ENCODE measurements around the gene NOCT. TPM values are rescaled to one million over a fixed set of nuclear protein-coding genes. Genes with fewer than 3 reads are reported as not detected.

The NOCT gene
- total RNA-seq: 1 to 10 TPM; 4.7 to 5.9 TPM

- Mint-ChIP-seq H3K4me3 (peak within 1 kb of the TSS; percentile 91), H3K9me3 (no peaks in the 10 kb centered on the region), H3K27me3 (no peaks in the 10 kb centered on the region), H3K27ac (peak within 1 kb of the TSS; percentile 87), H3K36me3 (peaks cover 6% of the 10 kb centered on the region), H3K4me1 (peaks cover 17% of the 10 kb centered on the region)
- ATAC-seq (ENCODE audit: low read depth) (peak; percentile 97), DNase-seq (peak; percentile 90)
- POLR2A ChIA-PET: interaction anchor here (0.6 to 2.5 kb wide), 9 partner anchors 9 to 542 kb away, joined by 3 to 11 read pairs (median 4); partner anchors contain the start of gene ELF2
These were observed at the start of gene NOCT for GRCh38 chr4:139015269-139015947. Gene NOCT, plus strand, starts transcription at chr4:139015781. Its CDS starts 201 bp downstream, at chr4:139015982.

- Mint-ChIP-seq H3K9me3 (no peaks in the 10 kb centered on the region), H3K4me1 (no peaks in the 10 kb centered on the region), H3K4me3 (no peak overlapping the region), H3K36me3 (no peaks in the 10 kb centered on the region), H3K27ac (no peak overlapping the region), H3K27me3 (no peaks in the 10 kb centered on the region)
- DNase-seq (no peak), ATAC-seq (ENCODE audit: low read depth) (no peak)
- POLR2A ChIA-PET: no interaction called here
These were observed 48.3 kb upstream of the NOCT start for GRCh38 chr4:138967313-138967712.

- H3K27ac Mint-ChIP-seq: no peak overlapping the region
- H3K36me3 Mint-ChIP-seq: no peaks in the 10 kb centered on the region
- H3K27me3 Mint-ChIP-seq: no peaks in the 10 kb centered on the region
- DNase-seq: no peak
- peaks cover 2% of the 10 kb centered on the region for H3K4me1 Mint-ChIP-seq
- POLR2A ChIA-PET: no interaction called here
- no peaks in the 10 kb centered on the region for H3K9me3 Mint-ChIP-seq
- no peak for ATAC-seq (ENCODE audit: low read depth)
- no peak overlapping the region for H3K4me3 Mint-ChIP-seq
These were observed 42.4 kb upstream of the NOCT start for GRCh38 chr4:138972956-138973801.

- no peak overlapping the region for H3K4me3 Mint-ChIP-seq
- ATAC-seq (ENCODE audit: low read depth) (no peak), DNase-seq (no peak)
- H3K27ac Mint-ChIP-seq: no peak overlapping the region
- H3K4me1 Mint-ChIP-seq: peaks cover 2% of the 10 kb centered on the region
- H3K9me3 Mint-ChIP-seq: no peaks in the 10 kb centered on the region
- no peaks in the 10 kb centered on the region for H3K27me3 Mint-ChIP-seq
- no peaks in the 10 kb centered on the region for H3K36me3 Mint-ChIP-seq
- POLR2A ChIA-PET: no interaction called here
These were observed 40.4 kb upstream of the NOCT start for GRCh38 chr4:138975225-138975624.

DNA sequence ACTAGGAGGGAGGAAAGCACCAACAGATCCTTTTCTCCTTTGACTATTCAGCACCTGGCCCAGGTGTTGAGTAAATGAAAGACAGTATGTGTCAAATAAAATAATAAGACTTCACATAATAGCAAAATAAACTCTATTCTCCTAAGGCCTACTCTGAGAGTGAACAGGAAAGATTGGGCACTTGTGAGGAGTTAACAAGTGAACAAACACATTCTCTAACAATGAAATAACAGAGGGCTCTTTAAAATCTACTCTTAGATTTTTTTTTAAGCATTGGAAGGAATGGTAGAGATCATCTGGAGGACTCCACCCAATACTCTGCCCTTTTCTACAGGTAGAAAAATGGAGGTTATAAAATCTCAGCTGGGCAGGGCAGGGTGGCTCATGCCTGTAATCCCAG is 39.1 kb upstream of the NOCT start:
- no peak overlapping the region for H3K4me3 Mint-ChIP-seq
- no peak for ATAC-seq (ENCODE audit: low read depth)
- H3K36me3 Mint-ChIP-seq: no peaks in the 10 kb centered on the region
- DNase-seq: no peak
- peaks cover 2% of the 10 kb centered on the region for H3K4me1 Mint-ChIP-seq
- no peaks in the 10 kb centered on the region for H3K9me3 Mint-ChIP-seq
- no peaks in the 10 kb centered on the region for H3K27me3 Mint-ChIP-seq
- H3K27ac Mint-ChIP-seq: no peak overlapping the region
- POLR2A ChIA-PET: no interaction called here

GRCh38 chr4:138977524-138977923 is 38.1 kb upstream of the NOCT start:
- H3K27ac Mint-ChIP-seq: no peak overlapping the region
- no peaks in the 10 kb centered on the region for H3K27me3 Mint-ChIP-seq
- DNase-seq (no peak), ATAC-seq (ENCODE audit: low read depth) (no peak)
- no peaks in the 10 kb centered on the region for H3K9me3 Mint-ChIP-seq
- POLR2A ChIA-PET: no interaction called here
- H3K36me3 Mint-ChIP-seq: no peaks in the 10 kb centered on the region
- no peak overlapping the region for H3K4me3 Mint-ChIP-seq
- H3K4me1 Mint-ChIP-seq: peaks cover 2% of the 10 kb centered on the region

GRCh38 chr4:138978028-138978585 is 37.5 kb upstream of the NOCT start:
- H3K27ac Mint-ChIP-seq: no peak overlapping the region
- POLR2A ChIA-PET: no interaction called here
- H3K9me3 Mint-ChIP-seq: no peaks in the 10 kb centered on the region
- H3K36me3 Mint-ChIP-seq: no peaks in the 10 kb centered on the region
- peaks cover 2% of the 10 kb centered on the region for H3K4me1 Mint-ChIP-seq
- ATAC-seq (ENCODE audit: low read depth) (no peak), DNase-seq (no peak)
- H3K27me3 Mint-ChIP-seq: no peaks in the 10 kb centered on the region
- H3K4me3 Mint-ChIP-seq: no peak overlapping the region

DNA sequence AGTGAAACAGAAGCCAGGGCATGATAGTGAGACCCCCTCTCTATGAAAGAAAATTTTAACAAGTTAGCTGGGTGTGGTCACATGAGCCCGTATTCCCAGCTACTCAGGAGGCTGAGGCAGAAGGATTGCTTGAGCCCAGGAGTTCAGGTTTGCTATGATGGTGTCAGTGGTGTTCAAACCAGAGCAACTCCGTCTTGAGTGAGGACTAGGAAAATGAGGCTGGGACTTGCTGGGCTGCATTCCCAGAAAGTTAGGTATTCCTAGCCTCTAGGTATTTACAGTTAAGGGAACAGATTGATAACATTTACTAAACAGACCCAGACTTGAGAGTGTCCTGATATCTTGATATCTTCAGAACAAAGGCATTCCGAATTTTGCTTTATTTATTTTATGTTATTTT is 37.0 kb upstream of the NOCT start:
- no peaks in the 10 kb centered on the region for H3K36me3 Mint-ChIP-seq
- no peak overlapping the region for H3K4me3 Mint-ChIP-seq
- DNase-seq: no peak
- no peak for ATAC-seq (ENCODE audit: low read depth)
- POLR2A ChIA-PET: no interaction called here
- H3K27ac Mint-ChIP-seq: no peak overlapping the region
- H3K27me3 Mint-ChIP-seq: no peaks in the 10 kb centered on the region
- H3K4me1 Mint-ChIP-seq: peaks cover 2% of the 10 kb centered on the region
- no peaks in the 10 kb centered on the region for H3K9me3 Mint-ChIP-seq

- Mint-ChIP-seq H3K27ac (no peak overlapping the region), H3K9me3 (no peaks in the 10 kb centered on the region), H3K4me3 (no peak overlapping the region), H3K4me1 (peaks cover 2% of the 10 kb centered on the region), H3K27me3 (peaks cover under 1% of the 10 kb centered on the region), H3K36me3 (no peaks in the 10 kb centered on the region)
- DNase-seq (no peak), ATAC-seq (ENCODE audit: low read depth) (no peak)
- POLR2A ChIA-PET: no interaction called here
These were observed 35.8 kb upstream of the NOCT start for GRCh38 chr4:138979742-138980141.

DNA sequence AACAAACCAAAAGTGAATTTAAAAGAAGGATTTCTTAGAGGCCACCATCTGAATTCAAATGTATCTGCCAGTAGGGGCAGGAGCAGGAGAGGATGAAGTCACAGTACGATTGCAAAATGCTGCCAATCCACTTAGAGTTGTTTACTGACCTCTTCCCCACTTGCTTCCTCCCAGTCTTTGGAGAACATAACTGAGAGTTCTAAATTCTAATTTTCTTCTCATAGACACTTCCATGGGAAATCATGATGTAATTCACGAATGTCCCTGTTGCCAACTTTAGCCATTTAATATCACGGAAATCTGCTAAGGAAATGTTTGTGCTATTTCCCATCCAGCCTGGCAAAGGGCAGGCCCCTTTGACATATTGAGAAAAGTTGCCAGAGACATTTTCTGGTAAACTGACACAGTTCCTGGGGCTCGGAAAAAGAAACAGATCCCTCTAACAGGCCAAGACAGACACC is 33.6 kb upstream of the NOCT start:
- Mint-ChIP-seq H3K4me3 (no peak overlapping the region), H3K27me3 (peaks cover 6% of the 10 kb centered on the region), H3K4me1 (peaks cover 2% of the 10 kb centered on the region), H3K9me3 (no peaks in the 10 kb centered on the region), H3K27ac (no peak overlapping the region), H3K36me3 (no peaks in the 10 kb centered on the region)
- ATAC-seq (ENCODE audit: low read depth) (no peak), DNase-seq (no peak)
- POLR2A ChIA-PET: no interaction called here

- Mint-ChIP-seq H3K27ac (no peak overlapping the region), H3K4me1 (no peaks in the 10 kb centered on the region), H3K4me3 (no peak overlapping the region), H3K27me3 (peaks cover 6% of the 10 kb centered on the region), H3K36me3 (no peaks in the 10 kb centered on the region), H3K9me3 (no peaks in the 10 kb centered on the region)
- POLR2A ChIA-PET: no interaction called here
- DNase-seq (no peak), ATAC-seq (ENCODE audit: low read depth) (no peak)
These were observed 32.8 kb upstream of the NOCT start for GRCh38 chr4:138982754-138983153.

- peaks cover 6% of the 10 kb centered on the region for H3K27me3 Mint-ChIP-seq
- POLR2A ChIA-PET: no interaction called here
- no peak overlapping the region for H3K4me3 Mint-ChIP-seq
- no peak for ATAC-seq (ENCODE audit: low read depth)
- H3K27ac Mint-ChIP-seq: no peak overlapping the region
- DNase-seq: no peak
- H3K4me1 Mint-ChIP-seq: no peaks in the 10 kb centered on the region
- no peaks in the 10 kb centered on the region for H3K36me3 Mint-ChIP-seq
- H3K9me3 Mint-ChIP-seq: peaks cover under 1% of the 10 kb centered on the region
These were observed 31.9 kb upstream of the NOCT start for GRCh38 chr4:138983690-138984089.

DNA sequence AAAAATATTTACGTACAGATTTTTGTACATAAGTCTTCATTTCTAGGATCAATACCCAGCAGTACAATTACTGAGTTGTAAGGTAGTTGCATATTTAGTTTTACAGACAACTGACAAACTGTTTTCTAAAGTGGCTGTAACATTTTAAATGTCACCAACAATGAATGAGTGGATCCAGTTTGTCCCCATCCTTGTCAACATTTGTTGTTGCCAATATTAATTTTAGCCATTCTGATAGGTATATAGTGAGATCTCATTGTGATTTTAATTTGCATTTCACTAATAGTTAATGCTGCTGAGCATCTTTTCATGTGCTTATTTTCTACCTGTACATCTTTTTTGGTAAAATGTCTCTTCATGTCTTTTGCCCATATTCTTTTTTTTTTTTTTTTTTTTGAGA is 30.9 kb upstream of the NOCT start:
- H3K9me3 Mint-ChIP-seq: peaks cover 1% of the 10 kb centered on the region
- POLR2A ChIA-PET: no interaction called here

DNA sequence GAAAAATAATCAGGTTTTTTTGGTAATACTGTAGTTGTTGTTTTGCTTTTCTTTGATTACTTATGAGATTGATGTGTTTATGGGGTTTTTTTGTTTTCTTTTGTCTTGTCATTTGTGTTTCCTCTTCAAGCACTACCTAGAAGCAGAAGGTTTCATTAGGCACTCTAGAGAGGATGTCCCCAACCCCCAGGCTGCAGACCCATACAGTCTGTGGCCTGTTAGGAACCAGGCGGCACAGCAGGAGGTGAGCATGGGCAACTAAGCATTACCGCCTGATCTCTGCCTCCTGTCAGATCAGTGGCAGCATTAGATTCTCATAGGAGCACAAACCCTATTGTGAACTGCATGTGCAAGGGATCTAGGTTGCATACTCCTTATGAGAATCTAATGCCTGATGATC is 22.9 kb upstream of the NOCT start:
- H3K27me3 Mint-ChIP-seq: peaks cover 10% of the 10 kb centered on the region
- no peaks in the 10 kb centered on the region for H3K4me1 Mint-ChIP-seq
- H3K27ac Mint-ChIP-seq: no peak overlapping the region

More for the DNA sequence above, 30.9 kb upstream of the NOCT start:
- ATAC-seq (ENCODE audit: low read depth) (no peak), DNase-seq (no peak)
- no peaks in the 10 kb centered on the region for H3K36me3 Mint-ChIP-seq
- H3K27ac Mint-ChIP-seq: no peak overlapping the region
- peaks cover 6% of the 10 kb centered on the region for H3K27me3 Mint-ChIP-seq
- no peak overlapping the region for H3K4me3 Mint-ChIP-seq
- no peaks in the 10 kb centered on the region for H3K4me1 Mint-ChIP-seq

More for the DNA sequence above, 22.9 kb upstream of the NOCT start:
- ATAC-seq (ENCODE audit: low read depth) (no peak), DNase-seq (no peak)
- POLR2A ChIA-PET: no interaction called here
- H3K36me3 Mint-ChIP-seq: no peaks in the 10 kb centered on the region
- H3K4me3 Mint-ChIP-seq: no peak overlapping the region
- H3K9me3 Mint-ChIP-seq: peaks cover 1% of the 10 kb centered on the region

Data from activated naive CD8-positive, alpha-beta T cell treated with anti-CD3 and anti-CD28 coated beads, Interleukin-2, amount 10 ng/mL, durations not matched to agents 7 days and 5 days (primary cell).